ENCODE results near the gene CRB1.

DNA sequence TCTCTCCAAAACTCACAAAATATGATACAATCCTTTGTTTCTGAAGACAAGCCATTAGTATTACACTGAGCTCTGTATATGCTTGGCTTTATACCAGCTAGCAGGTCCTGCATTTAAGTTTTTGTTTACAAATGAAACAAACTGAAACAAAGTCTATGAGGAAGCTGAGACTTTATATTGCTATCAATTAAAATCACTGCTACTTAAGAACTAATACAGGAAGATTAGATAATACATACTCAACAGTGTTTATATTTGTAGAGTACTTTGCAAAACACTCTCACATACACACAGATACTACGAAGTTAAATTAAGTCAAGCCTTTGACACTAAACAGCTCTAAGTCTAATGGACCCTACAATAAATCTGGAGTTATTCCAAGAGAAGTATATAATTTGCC lies 247.4 kb downstream of the CRB1 start:
- TF ChIP-seq ELF4 (CRISPR knock-in tag; IDR thresholded peaks at IDR 0.05): no peak
- no peak for TF ChIP-seq RBM22 (IDR thresholded peaks at IDR 0.05; ENCODE audit: low read depth, low read length, poor library complexity, severe bottlenecking)
- no peak for TF ChIP-seq ZNF134 (CRISPR knock-in tag; conservative IDR thresholded peaks at IDR 0.05)
- no peak for TF ChIP-seq ZFP1 (CRISPR knock-in tag; IDR thresholded peaks at IDR 0.05)
- no peak for TF ChIP-seq POLR2A (conservative IDR thresholded peaks at IDR 0.05)
- no peak for TF ChIP-seq TBP (optimal IDR thresholded peaks at IDR 0.05; ENCODE audit: low read depth, low read length)
- no peak for TF ChIP-seq TAF15 (IDR thresholded peaks at IDR 0.05; ENCODE audit: low read depth, low read length)
- TF ChIP-seq ESRRA (IDR thresholded peaks at IDR 0.05; ENCODE audit: borderline replicate concordance, low read depth): no peak
